H9 (cell line): Measurements from ENCODE around the gene IFNA5. TPM values are rescaled to one million over a fixed set of nuclear protein-coding genes. Genes with fewer than 3 reads are reported as not detected.

ENCODE experiments used
- DNase-seq: peaks from one replicate; pipeline ENCODE4 v3.0.0-alpha.2; 2017
- H2AFZ ChIP-seq: one replicate; pipeline ENCODE4 v1.6.1; 2013; ENCODE audit warnings: mild to moderate bottlenecking, low read length, control low read depth, moderate library complexity
- H2AK5ac ChIP-seq: 2 replicates; pipeline ENCODE4 v1.6.1; 2013; ENCODE audit warnings: low read length, control low read depth, mixed read lengths; ENCODE audit not compliant: insufficient read length
- H2BK120ac ChIP-seq: one replicate; pipeline ENCODE4 v1.6.1; 2013; ENCODE audit warnings: low read depth, mild to moderate bottlenecking, low read length, control low read depth, inconsistent platforms; ENCODE audit not compliant: poor library complexity, severe bottlenecking
- H2BK12ac ChIP-seq: 2 replicates; pipeline ENCODE4 v1.6.1; 2013; ENCODE audit warnings: low read length, control low read depth, mixed read lengths, low read depth; ENCODE audit not compliant: insufficient read length
- H2BK15ac ChIP-seq: 2 replicates; pipeline ENCODE4 v1.6.1; 2013; ENCODE audit warnings: low read depth, low read length, control low read depth
- H2BK20ac ChIP-seq: one replicate; pipeline ENCODE4 v1.6.1; 2013; ENCODE audit warnings: low read depth, mild to moderate bottlenecking, low read length, control low read depth, inconsistent platforms; ENCODE audit not compliant: poor library complexity, severe bottlenecking
- H2BK5ac ChIP-seq: 2 replicates; pipeline ENCODE4 v1.6.1; 2013; ENCODE audit warnings: low read length, control low read depth, mixed read lengths; ENCODE audit not compliant: insufficient read length
- H3K14ac ChIP-seq: 2 replicates; pipeline ENCODE4 v1.6.1; 2013; ENCODE audit warnings: low read length, control low read depth; ENCODE audit not compliant: insufficient read depth
- H3K18ac ChIP-seq: 2 replicates; pipeline ENCODE4 v1.6.1; 2013; ENCODE audit warnings: low read depth, mild to moderate bottlenecking, mixed read lengths, low read length, control low read depth; ENCODE audit not compliant: insufficient read length
- H3K23ac ChIP-seq: 2 replicates; pipeline ENCODE4 v1.6.1; 2013; ENCODE audit warnings: low read length, control low read depth, mixed read lengths, low read depth; ENCODE audit not compliant: insufficient read length
- H3K23me2 ChIP-seq: 2 replicates; pipeline ENCODE4 v1.6.1; 2013; ENCODE audit warnings: low read depth, mild to moderate bottlenecking, mixed read lengths, low read length, control low read depth; ENCODE audit not compliant: insufficient read length, poor library complexity, severe bottlenecking
- H3K27ac ChIP-seq: 2 replicates; pipeline ENCODE4 v1.5.1; 2013; ENCODE audit warnings: low read length, control low read depth, mixed read lengths, low read depth; ENCODE audit not compliant: insufficient read length
- H3K27me3 ChIP-seq: 2 replicates; pipeline ENCODE4 v1.6.1; 2013; ENCODE audit warnings: low read length, control low read depth, inconsistent platforms; ENCODE audit not compliant: insufficient read depth
- H3K4ac ChIP-seq: 2 replicates; pipeline ENCODE4 v1.6.1; 2013; ENCODE audit warnings: low read depth, mild to moderate bottlenecking, control low read depth, inconsistent platforms, low read length, moderate library complexity
- H3K4me1 ChIP-seq: 2 replicates; pipeline ENCODE4 v1.6.1; 2013; ENCODE audit warnings: low read length, control low read depth, inconsistent platforms; ENCODE audit not compliant: insufficient read depth
- H3K4me2 ChIP-seq: 2 replicates; pipeline ENCODE4 v1.6.1; 2013; ENCODE audit warnings: low read length, control low read depth, mixed read lengths; ENCODE audit not compliant: insufficient read length, insufficient read depth
- H3K56ac ChIP-seq: 2 replicates; pipeline ENCODE4 v1.6.1; 2013; ENCODE audit warnings: low read depth, mild to moderate bottlenecking, mixed read lengths, low read length, control low read depth; ENCODE audit not compliant: insufficient read length
- H3K79me1 ChIP-seq: 2 replicates; pipeline ENCODE4 v1.6.1; 2013; ENCODE audit warnings: low read depth, mild to moderate bottlenecking, moderate library complexity, low read length, control low read depth, inconsistent platforms; ENCODE audit not compliant: insufficient read depth, poor library complexity, severe bottlenecking
- H3K79me2 ChIP-seq: 2 replicates; pipeline ENCODE4 v1.6.1; 2013; ENCODE audit warnings: low read length, control low read depth, inconsistent platforms; ENCODE audit not compliant: insufficient read depth
- H3K9ac ChIP-seq: 2 replicates; pipeline ENCODE4 v1.6.1; 2013; ENCODE audit warnings: low read length, control low read depth, mixed read lengths; ENCODE audit not compliant: insufficient read length; ENCODE audit errors: extremely low read depth
- H3K9me3 ChIP-seq: one replicate; pipeline ENCODE4 v1.6.1; 2013; ENCODE audit warnings: low read depth, low read length, inconsistent platforms; ENCODE audit not compliant: control insufficient read depth
- H3T11ph ChIP-seq: one replicate; pipeline ENCODE4 v1.6.1; 2013; ENCODE audit warnings: mild to moderate bottlenecking, low read length, control low read depth, inconsistent platforms
- H4K20me1 ChIP-seq: one replicate; pipeline ENCODE4 v1.6.1; 2013; ENCODE audit not compliant: control insufficient read depth, insufficient read length, insufficient read depth
- H4K5ac ChIP-seq: 2 replicates; pipeline ENCODE4 v1.6.1; 2013; ENCODE audit warnings: low read depth, mild to moderate bottlenecking, mixed read lengths, low read length, control low read depth; ENCODE audit not compliant: insufficient read length
- H4K8ac ChIP-seq: replicated peaks from 2 replicates; pipeline ENCODE4 v1.6.1; 2013; ENCODE audit warnings: low read length, control low read depth, mixed read lengths, low read depth; ENCODE audit not compliant: insufficient read length
- H4K91ac ChIP-seq: 2 replicates; pipeline ENCODE4 v1.6.1; 2013; ENCODE audit warnings: low read depth, mild to moderate bottlenecking, moderate library complexity, mixed read lengths, low read length, control low read depth; ENCODE audit not compliant: insufficient read length
- H3K27ac Mint-ChIP-seq, 3 experiments: 2 replicates in 2 of 3; 3 replicates in 1 of 3; pipeline ENCODE4 v1.8.0; 2020 to 2021; ENCODE audit warnings: mixed read lengths in 3 of 3, mild to moderate bottlenecking in 1 of 3, moderate library complexity in 1 of 3
- H3K27me3 Mint-ChIP-seq: 2 replicates; pipeline ENCODE4 v1.8.0; 2021; ENCODE audit warnings: low read depth, mild to moderate bottlenecking, moderate library complexity, mixed read lengths
- H3K36me3 Mint-ChIP-seq, 3 experiments: 2 replicates in 2 of 3; 3 replicates in 1 of 3; pipeline ENCODE4 v1.8.0; 2020 to 2021; ENCODE audit warnings: low read depth in 3 of 3, mixed read lengths in 3 of 3; ENCODE audit not compliant: insufficient read depth in 1 of 3
- H3K4me1 Mint-ChIP-seq, 2 experiments: 2 replicates each; pipeline ENCODE4 v1.8.0; 2020; ENCODE audit warnings: mixed read lengths in 2 of 2
- H3K4me3 Mint-ChIP-seq, 2 experiments: 2 replicates in 1 of 2; 3 replicates in 1 of 2; pipeline ENCODE4 v1.8.0; 2020 to 2021; ENCODE audit warnings: mild to moderate bottlenecking in 2 of 2, mixed read lengths in 2 of 2, moderate library complexity in 1 of 2
- H3K9me3 Mint-ChIP-seq, 2 experiments: 2 replicates in 1 of 2; 3 replicates in 1 of 2; pipeline ENCODE4 v1.8.0; 2020; ENCODE audit warnings: mild to moderate bottlenecking in 2 of 2, mixed read lengths in 2 of 2, moderate library complexity in 1 of 2
- CTCF ChIP-seq: fragments of 200-600 bp; sonication (generic); conservative IDR thresholded peaks from 3 replicates; pipeline ENCODE4 v1.8.0; 2021; ENCODE audit warnings: antibody characterized with exemption, mild to moderate bottlenecking
- WGBS: extraction: QIAGEN DNeasy Blood & Tissue Kit; methylation state at CpG from one replicate; pipeline ENCODE4 v1.1.7; 2013; ENCODE audit warnings: missing lambda C conversion rate, low lambda C conversion rate, mixed read lengths; ENCODE audit not compliant: insufficient read length; ENCODE audit errors: extremely low coverage; 5-methylcytosine and 5-hydroxymethylcytosine counted together
- total RNA-seq: library from RNA; stranded (reverse); gene quantifications from 2 replicates; pipeline ENCODE4 v1.2.1, GENCODE V29; 2021

Gene IFNA5
- total RNA-seq, 1 experiment from 2014 or later = not detected

GRCh38 chr9:21295992-21296391 is 9.1 kb downstream of the IFNA5 start:
- no CpG with 5 or more reads among the region's 1 CpG for WGBS
- Histone ChIP-seq H4K8ac (no peak overlapping the region), H3K4me2 (no peak overlapping the region), H2BK20ac (no peak overlapping the region), H3K27ac (no peak overlapping the region), H3K56ac (no peak overlapping the region), H3K27me3 (no peaks in the 10 kb centered on the region; the same call in 1 of the 2 replicates), H3K23me2 (no peaks in the 10 kb centered on the region), H3K79me1 (no peaks in the 10 kb centered on the region), H3K9me3 (no peaks in the 10 kb centered on the region), H3K23ac (no peak overlapping the region), H2AFZ (no peak overlapping the region), H3K9ac (no peak overlapping the region), H4K5ac (no peak overlapping the region), H2BK120ac (no peak overlapping the region), H4K91ac (no peak overlapping the region), H3K14ac (no peak overlapping the region), H3K4ac (no peak overlapping the region), H3K18ac (no peak overlapping the region), H4K20me1 (no peaks in the 10 kb centered on the region), H2BK15ac (no peak overlapping the region), H3K4me1 (no peaks in the 10 kb centered on the region), H2BK12ac (no peak overlapping the region), H3K79me2 (no peaks in the 10 kb centered on the region), H3T11ph (no peak overlapping the region), H2AK5ac (no peak overlapping the region), H2BK5ac (no peak overlapping the region)
- no peak overlapping the region for H3K27ac Mint-ChIP-seq
- H3K4me1 Mint-ChIP-seq = no peaks in the 10 kb centered on the region
- TF ChIP-seq CTCF = no peak
- H3K27me3 Mint-ChIP-seq = peaks cover 30% of the 10 kb centered on the region
- H3K4me3 Mint-ChIP-seq = no peak overlapping the region
- 0 out of 5 replicates have a peak, but pooled peaks cover 0 to 3% of the 10 kb centered on the region in 2 experiments for H3K9me3 Mint-ChIP-seq
- no peak for DNase-seq
- no peaks in the 10 kb centered on the region for H3K36me3 Mint-ChIP-seq
